ENCODE data around the gene SLC26A6. TPM values are rescaled to one million over a fixed set of nuclear protein-coding genes. Genes with fewer than 3 reads are reported as not detected.

Gene SLC26A6
- total RNA-seq, 1 experiment from 2014 or later: 55.1 TPM

DNA sequence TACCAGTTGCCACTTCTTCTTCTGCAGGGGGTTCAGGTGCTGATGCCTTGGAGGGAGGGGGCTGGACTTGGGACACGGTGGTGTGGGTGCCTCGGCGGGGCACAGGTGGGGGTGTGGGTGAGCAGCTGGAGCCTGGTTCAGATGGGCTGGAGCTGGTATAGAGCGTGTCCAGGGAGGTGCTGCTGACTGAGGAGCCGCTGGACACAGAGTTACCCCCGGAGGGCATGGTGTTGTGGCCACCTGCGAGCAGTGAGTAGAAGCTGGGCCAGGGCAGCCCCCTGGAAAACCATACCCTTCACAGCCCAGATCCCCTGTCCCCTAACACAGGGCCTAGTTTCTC, 46.2 kb upstream of the SLC26A6 start (continued):
- TF ChIP-seq ZBTB33 (IDR thresholded peaks at IDR 0.05; ENCODE audit: extremely low read depth, insufficient replicate concordance, low read length): no peak
- TF ChIP-seq JUND (IDR thresholded peaks at IDR 0.05): no peak
- no peak for TF ChIP-seq EGR1 (IDR thresholded peaks at IDR 0.05; ENCODE audit: low read depth)
- no peak for TF ChIP-seq MAX (IDR thresholded peaks at IDR 0.05)
- TF ChIP-seq, protein P1, sequence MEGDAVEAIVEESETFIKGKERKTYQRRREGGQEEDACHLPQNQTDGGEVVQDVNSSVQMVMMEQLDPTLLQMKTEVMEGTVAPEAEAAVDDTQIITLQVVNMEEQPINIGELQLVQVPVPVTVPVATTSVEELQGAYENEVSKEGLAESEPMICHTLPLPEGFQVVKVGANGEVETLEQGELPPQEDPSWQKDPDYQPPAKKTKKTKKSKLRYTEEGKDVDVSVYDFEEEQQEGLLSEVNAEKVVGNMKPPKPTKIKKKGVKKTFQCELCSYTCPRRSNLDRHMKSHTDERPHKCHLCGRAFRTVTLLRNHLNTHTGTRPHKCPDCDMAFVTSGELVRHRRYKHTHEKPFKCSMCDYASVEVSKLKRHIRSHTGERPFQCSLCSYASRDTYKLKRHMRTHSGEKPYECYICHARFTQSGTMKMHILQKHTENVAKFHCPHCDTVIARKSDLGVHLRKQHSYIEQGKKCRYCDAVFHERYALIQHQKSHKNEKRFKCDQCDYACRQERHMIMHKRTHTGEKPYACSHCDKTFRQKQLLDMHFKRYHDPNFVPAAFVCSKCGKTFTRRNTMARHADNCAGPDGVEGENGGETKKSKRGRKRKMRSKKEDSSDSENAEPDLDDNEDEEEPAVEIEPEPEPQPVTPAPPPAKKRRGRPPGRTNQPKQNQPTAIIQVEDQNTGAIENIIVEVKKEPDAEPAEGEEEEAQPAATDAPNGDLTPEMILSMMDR (IDR thresholded peaks at IDR 0.05 in 2 of 3, conservative IDR thresholded peaks at IDR 0.05 in 1 of 3; ENCODE audit: borderline replicate concordance in 1 of 3, insufficient read depth in 1 of 3, low read depth in 2 of 3, low read length in 2 of 3): no peak
- no peak for TF ChIP-seq ELF1 (IDR thresholded peaks at IDR 0.05; ENCODE audit: borderline replicate concordance, low read depth)

DNA sequence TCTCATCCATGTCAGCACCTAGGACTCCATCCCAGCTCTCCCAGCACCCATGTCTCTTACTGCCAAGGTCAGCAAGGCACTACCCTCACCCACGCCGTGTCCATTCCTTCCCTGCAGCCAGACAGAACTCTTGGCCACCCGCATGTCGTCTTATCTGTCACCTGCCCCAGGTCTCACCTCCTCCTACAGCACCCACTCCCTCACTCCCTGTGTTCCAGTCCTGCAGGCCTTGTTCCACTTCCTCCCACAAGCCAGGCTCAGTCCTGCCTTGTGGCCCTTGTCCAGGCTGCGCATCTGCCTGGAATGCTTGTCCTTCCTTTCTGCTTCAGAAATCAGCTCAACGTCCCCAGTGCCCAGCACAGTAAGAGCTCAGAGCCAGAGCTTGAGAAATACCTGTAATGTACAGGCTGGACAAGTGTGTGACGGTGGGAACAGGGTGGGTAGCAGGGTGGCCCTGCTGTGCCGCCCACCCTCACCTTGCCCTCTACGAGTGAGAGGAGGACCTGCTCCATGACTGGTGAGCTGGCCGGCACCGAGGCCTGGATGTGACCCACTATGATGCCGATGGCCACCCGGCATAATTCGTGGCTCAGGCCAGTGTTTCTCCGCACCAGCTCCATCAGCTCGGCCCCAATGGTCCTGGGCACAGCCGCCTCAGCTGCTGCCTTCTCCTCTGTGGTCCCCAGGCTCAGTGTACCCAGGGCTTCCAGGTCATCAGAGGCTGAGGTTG, 45.7 kb upstream of the SLC26A6 start:
- Histone ChIP-seq H3K4me1 (ENCODE audit: control insufficient read depth in 1 of 2, insufficient read depth in 2 of 2, low read length in 2 of 2) (peaks cover 13 to 29% of the 10 kb centered on the region in 2 experiments), H2AFZ (ENCODE audit: low read depth, low read length, poor library complexity, severe bottlenecking) (no peak overlapping the region), H3K9me2 (ENCODE audit: insufficient read depth) (no peaks in the 10 kb centered on the region), H3K9ac (ENCODE audit: low read length) (no peak overlapping the region), H3K4me2 (ENCODE audit: low read length) (no peak overlapping the region), H3K79me2 (ENCODE audit: insufficient read depth, low read length) (peaks cover 31% of the 10 kb centered on the region), H3K9me3 (ENCODE audit: control insufficient read depth in 1 of 2, insufficient read depth in 1 of 2, low read depth in 1 of 2, low read length in 2 of 2) (no peaks in the 10 kb centered on the region), H3K27ac (ENCODE audit: low read depth, low read length) (no peak overlapping the region), H4K20me1 (ENCODE audit: insufficient read depth) (no peaks in the 10 kb centered on the region), H3K4me3 (replicated peaks in 1 of 2; ENCODE audit: low read depth in 1 of 2, low read length in 2 of 2) (no peak overlapping the region), H3K36me3 (ENCODE audit: control insufficient read depth in 1 of 2, insufficient read depth in 2 of 2, low read length in 2 of 2) (peaks cover 30 to 40% of the 10 kb centered on the region in 2 experiments), H3K27me3 (ENCODE audit: insufficient read depth, low read length) (no peaks in the 10 kb centered on the region)
- POLR2A ChIA-PET: no interaction called here
- intact Hi-C loops (cut with micrococcal nuclease): no loop called here
- no peak for DNase-seq (ENCODE audit: low read depth, low spot score)
- no peak for ATAC-seq
- no peak for TF ChIP-seq SIN3A (IDR thresholded peaks at IDR 0.05; ENCODE audit: low read depth)
- no peak for TF ChIP-seq SP1 (IDR thresholded peaks at IDR 0.05; ENCODE audit: low read depth)
- no peak for TF ChIP-seq JUND (IDR thresholded peaks at IDR 0.05)
- TF ChIP-seq, protein P2, sequence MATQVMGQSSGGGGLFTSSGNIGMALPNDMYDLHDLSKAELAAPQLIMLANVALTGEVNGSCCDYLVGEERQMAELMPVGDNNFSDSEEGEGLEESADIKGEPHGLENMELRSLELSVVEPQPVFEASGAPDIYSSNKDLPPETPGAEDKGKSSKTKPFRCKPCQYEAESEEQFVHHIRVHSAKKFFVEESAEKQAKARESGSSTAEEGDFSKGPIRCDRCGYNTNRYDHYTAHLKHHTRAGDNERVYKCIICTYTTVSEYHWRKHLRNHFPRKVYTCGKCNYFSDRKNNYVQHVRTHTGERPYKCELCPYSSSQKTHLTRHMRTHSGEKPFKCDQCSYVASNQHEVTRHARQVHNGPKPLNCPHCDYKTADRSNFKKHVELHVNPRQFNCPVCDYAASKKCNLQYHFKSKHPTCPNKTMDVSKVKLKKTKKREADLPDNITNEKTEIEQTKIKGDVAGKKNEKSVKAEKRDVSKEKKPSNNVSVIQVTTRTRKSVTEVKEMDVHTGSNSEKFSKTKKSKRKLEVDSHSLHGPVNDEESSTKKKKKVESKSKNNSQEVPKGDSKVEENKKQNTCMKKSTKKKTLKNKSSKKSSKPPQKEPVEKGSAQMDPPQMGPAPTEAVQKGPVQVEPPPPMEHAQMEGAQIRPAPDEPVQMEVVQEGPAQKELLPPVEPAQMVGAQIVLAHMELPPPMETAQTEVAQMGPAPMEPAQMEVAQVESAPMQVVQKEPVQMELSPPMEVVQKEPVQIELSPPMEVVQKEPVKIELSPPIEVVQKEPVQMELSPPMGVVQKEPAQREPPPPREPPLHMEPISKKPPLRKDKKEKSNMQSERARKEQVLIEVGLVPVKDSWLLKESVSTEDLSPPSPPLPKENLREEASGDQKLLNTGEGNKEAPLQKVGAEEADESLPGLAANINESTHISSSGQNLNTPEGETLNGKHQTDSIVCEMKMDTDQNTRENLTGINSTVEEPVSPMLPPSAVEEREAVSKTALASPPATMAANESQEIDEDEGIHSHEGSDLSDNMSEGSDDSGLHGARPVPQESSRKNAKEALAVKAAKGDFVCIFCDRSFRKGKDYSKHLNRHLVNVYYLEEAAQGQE (IDR thresholded peaks at IDR 0.05; ENCODE audit: low read depth): no peak
- no peak for TF ChIP-seq FOSL1 (IDR thresholded peaks at IDR 0.05; ENCODE audit: low read depth)
- TF ChIP-seq ELF1 (IDR thresholded peaks at IDR 0.05; ENCODE audit: borderline replicate concordance, low read depth): no peak
- CTCF ChIA-PET: no interaction called here
- no TSS peak for BruUV-seq (replicated peaks)
- RAD21 ChIA-PET (ENCODE audit: low non-redundant PET in 1 of 2, low total read pairs in 2 of 2, uncharacterized antibody in 2 of 2, unreplicated experiment in 2 of 2): no interaction called here
